ENCODE data around the gene ABCD4. TPM values are rescaled to one million over a fixed set of nuclear protein-coding genes. Genes with fewer than 3 reads are reported as not detected.

ABCD4 gene
- total and polyA plus RNA-seq, 2 experiments from 2014 or later = 60.5 to 73.1 TPM

DNA sequence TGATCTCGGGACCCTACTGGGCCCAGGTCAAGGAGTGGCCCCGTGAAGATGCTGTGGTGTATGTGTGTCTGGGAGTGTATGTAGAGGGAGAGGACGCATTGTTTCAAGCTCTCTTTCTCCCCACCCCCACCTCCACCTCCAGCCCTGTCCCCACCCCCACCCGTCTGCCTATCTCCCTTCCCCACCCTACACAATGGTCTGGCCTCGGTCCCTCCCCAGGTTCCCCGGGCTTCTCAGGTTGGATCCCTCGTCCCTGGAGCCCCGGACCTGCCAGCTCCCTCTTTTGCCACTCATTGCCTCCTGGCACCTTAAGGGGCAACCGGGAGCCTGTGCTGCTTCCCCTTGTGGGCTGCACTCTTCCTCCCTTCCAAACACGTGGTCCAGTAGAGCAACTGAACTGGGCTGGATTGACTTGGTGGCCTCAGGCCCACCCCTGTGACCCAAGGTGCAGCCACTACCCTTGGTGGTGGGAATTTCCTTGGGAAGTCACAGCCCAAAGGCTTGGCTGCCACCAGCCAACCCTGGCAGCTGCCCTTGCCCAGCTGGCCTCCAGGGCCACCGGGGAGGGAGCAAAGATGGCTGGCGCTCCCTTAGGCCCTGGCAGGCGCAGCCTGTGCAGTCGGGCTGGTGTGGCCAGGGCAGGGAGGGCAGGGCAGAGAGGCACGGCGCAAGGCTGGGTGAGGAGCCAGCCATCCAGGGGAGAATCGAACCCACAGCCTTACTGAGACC lies 46.2 kb upstream of the ABCD4 start:
- peaks cover 15% of the 10 kb centered on the region; the same call in 1 of the 2 replicates for H3F3A ChIP-seq (replicated peaks; ENCODE audit: low read depth)
- TF ChIP-seq JUNB (IDR thresholded peaks at IDR 0.05; ENCODE audit: unreplicated experiment) (no peak), ZNF331 (CRISPR knock-in tag; IDR thresholded peaks at IDR 0.05; ENCODE audit: low read depth) (no peak), ZNF114 (CRISPR knock-in tag; IDR thresholded peaks at IDR 0.05) (no peak)
- peaks cover 41% of the 10 kb centered on the region for H4K20me1 ChIP-seq (replicated peaks; ENCODE audit: insufficient read depth)
- H3K36me3 ChIP-seq (ENCODE audit: insufficient read depth) = no peaks in the 10 kb centered on the region; the same call in 1 of the 2 replicates
- Mint-ChIP-seq H3K9me3 (no peaks in the 10 kb centered on the region), H3K36me3 (ENCODE audit: low read depth) (peaks cover 40% of the 10 kb centered on the region), H3K27ac (peak overlapping the region; percentile 93), H3K4me1 (peaks cover 36% of the 10 kb centered on the region), H3K4me3 (peak overlapping the region; percentile 92), H3K27me3 (ENCODE audit: insufficient read depth, low read depth, poor library complexity) (peaks cover 16% of the 10 kb centered on the region)
- peak overlapping the region; percentile 89 for H3K4me2 ChIP-seq
- H3K27me3 ChIP-seq (ENCODE audit: insufficient read depth) = no peaks in the 10 kb centered on the region
- no peak overlapping the region for H2AFZ ChIP-seq
- peaks cover 85% of the 10 kb centered on the region for H3K79me2 ChIP-seq (replicated peaks; ENCODE audit: insufficient read depth)
- H3K4me3 ChIP-seq = peak overlapping the region; percentile 90
- DNase-seq (ENCODE audit: low spot score) (peak; percentile 62), ATAC-seq (peak; percentile 50)
- peak overlapping the region; percentile 99 for H3K27ac ChIP-seq (ENCODE audit: low read depth)
- no peaks in the 10 kb centered on the region for H3K9me2 ChIP-seq (ENCODE audit: insufficient read depth)
- peaks cover 54% of the 10 kb centered on the region for H3K4me1 ChIP-seq (ENCODE audit: insufficient read depth)

DNA sequence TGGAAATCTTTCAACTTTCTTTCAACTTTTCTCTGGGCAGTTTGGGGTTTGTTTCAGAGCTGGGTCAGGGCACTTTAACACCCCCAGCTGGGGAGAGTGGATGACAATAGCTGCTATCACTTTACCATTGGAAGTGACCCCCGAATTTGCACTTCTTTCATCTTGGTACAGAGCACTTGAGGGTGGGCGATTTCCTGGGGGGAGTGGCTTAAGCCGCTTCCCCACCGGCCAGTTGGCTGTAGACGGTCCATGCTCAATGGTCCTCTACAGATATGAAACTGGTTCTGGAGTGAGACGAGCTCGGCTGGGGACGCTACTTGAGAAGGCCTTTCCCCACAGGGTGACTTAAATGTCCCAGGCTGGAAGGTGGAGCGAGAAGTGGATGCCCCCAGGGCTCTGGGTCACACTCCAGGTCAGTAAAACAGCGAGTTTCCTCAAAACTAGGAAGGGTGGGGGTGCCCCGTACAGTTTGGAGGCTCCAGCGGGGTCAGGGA lies 45.6 kb upstream of the ABCD4 start, which contains the start of gene VRTN:
VRTN (plus strand) TSS at position 231 of the 494 bp plus-strand sequence. CDS start 8,313 bp downstream, outside the sequence.
- Mint-ChIP-seq H3K9me3 (no peaks in the 10 kb centered on the region), H3K27me3 (ENCODE audit: insufficient read depth, low read depth, poor library complexity) (peaks cover 16% of the 10 kb centered on the region), H3K27ac (peak within 1 kb of the TSS; percentile 93), H3K36me3 (ENCODE audit: low read depth) (peaks cover 36% of the 10 kb centered on the region), H3K4me3 (peak within 1 kb of the TSS; percentile 92), H3K4me1 (peaks cover 34% of the 10 kb centered on the region)
- no peak for DNase-seq (ENCODE audit: low spot score)
- peak within 1 kb of the TSS; percentile 90 for H3K4me3 ChIP-seq
- H3K79me2 ChIP-seq (replicated peaks; ENCODE audit: insufficient read depth) = peaks cover 79% of the 10 kb centered on the region
- peak within 1 kb of the TSS; percentile 89 for H3K4me2 ChIP-seq
- H2AFZ ChIP-seq = no peak within 1 kb of the TSS; the same call in 1 of the 2 replicates
- H4K20me1 ChIP-seq (replicated peaks; ENCODE audit: insufficient read depth) = peaks cover 34% of the 10 kb centered on the region
- peaks cover 53% of the 10 kb centered on the region for H3K4me1 ChIP-seq (ENCODE audit: insufficient read depth)
- no peaks in the 10 kb centered on the region; the same call in 1 of the 2 replicates for H3K36me3 ChIP-seq (ENCODE audit: insufficient read depth)
- no peaks in the 10 kb centered on the region for H3K9me2 ChIP-seq (ENCODE audit: insufficient read depth)
- peaks cover 15% of the 10 kb centered on the region; the same call in 1 of the 2 replicates for H3F3A ChIP-seq (replicated peaks; ENCODE audit: low read depth)
- no peak for TF ChIP-seq EZH2 (IDR thresholded peaks at IDR 0.05; ENCODE audit: low read depth, unreplicated experiment)
- TF ChIP-seq, protein P1, sequence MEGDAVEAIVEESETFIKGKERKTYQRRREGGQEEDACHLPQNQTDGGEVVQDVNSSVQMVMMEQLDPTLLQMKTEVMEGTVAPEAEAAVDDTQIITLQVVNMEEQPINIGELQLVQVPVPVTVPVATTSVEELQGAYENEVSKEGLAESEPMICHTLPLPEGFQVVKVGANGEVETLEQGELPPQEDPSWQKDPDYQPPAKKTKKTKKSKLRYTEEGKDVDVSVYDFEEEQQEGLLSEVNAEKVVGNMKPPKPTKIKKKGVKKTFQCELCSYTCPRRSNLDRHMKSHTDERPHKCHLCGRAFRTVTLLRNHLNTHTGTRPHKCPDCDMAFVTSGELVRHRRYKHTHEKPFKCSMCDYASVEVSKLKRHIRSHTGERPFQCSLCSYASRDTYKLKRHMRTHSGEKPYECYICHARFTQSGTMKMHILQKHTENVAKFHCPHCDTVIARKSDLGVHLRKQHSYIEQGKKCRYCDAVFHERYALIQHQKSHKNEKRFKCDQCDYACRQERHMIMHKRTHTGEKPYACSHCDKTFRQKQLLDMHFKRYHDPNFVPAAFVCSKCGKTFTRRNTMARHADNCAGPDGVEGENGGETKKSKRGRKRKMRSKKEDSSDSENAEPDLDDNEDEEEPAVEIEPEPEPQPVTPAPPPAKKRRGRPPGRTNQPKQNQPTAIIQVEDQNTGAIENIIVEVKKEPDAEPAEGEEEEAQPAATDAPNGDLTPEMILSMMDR (conservative IDR thresholded peaks at IDR 0.05; ENCODE audit: low read depth in 2 of 2) = no peak
- TF ChIP-seq POLR2AphosphoS5 (IDR thresholded peaks at IDR 0.05; ENCODE audit: low read depth) = peak; percentile 80
- peak; percentile 70; the same call in 1 of the 2 replicates for TF ChIP-seq NANOG (IDR thresholded peaks at IDR 0.05; ENCODE audit: borderline replicate concordance)
- TF ChIP-seq CREB1 (CRISPR knock-in tag; IDR thresholded peaks at IDR 0.05; ENCODE audit: low read depth) = no peak
- TF ChIP-seq ZNF114 (CRISPR knock-in tag; IDR thresholded peaks at IDR 0.05) = 0 out of 2 replicates have a peak, but pooled peaks have one; percentile 36
- no peaks in the 10 kb centered on the region for H3K27me3 ChIP-seq (ENCODE audit: insufficient read depth)
- ATAC-seq = peak; percentile 36
- peak within 1 kb of the TSS; percentile 99 for H3K27ac ChIP-seq (ENCODE audit: low read depth)
